Left ventricle myocardium inferior (tissue), 1 donor: ENCODE results near the gene PIGO. TPM values are rescaled to one million over a fixed set of nuclear protein-coding genes. Genes with fewer than 3 reads are reported as not detected.

ENCODE experiments used
- DNase-seq: peaks from one replicate; pipeline ENCODE4 v3.0.0-alpha.2; 2020
- H3K27ac ChIP-seq: fragments of 200-600 bp; replicated peaks from 2 replicates; pipeline ENCODE4 v1.8.0; 2021
- H3K27me3 ChIP-seq: fragments of 200-600 bp; 2 replicates; pipeline ENCODE4 v1.8.0; 2021; ENCODE audit warnings: low read depth
- H3K36me3 ChIP-seq: fragments of 200-600 bp; 2 replicates; pipeline ENCODE4 v1.8.0; 2021
- H3K4me1 ChIP-seq: fragments of 200-600 bp; 2 replicates; pipeline ENCODE4 v1.8.0; 2021
- H3K4me3 ChIP-seq: fragments of 200-600 bp; 2 replicates; pipeline ENCODE4 v1.8.0; 2021; ENCODE audit warnings: mild to moderate bottlenecking, moderate library complexity
- H3K9me3 ChIP-seq: fragments of 200-600 bp; replicated peaks from 2 replicates; pipeline ENCODE4 v1.8.0; 2021
- CTCF ChIP-seq: fragments of 200-600 bp; IDR thresholded peaks from 2 replicates; pipeline ENCODE4 v1.8.0; 2021; ENCODE audit warnings: antibody characterized with exemption, mild to moderate bottlenecking, borderline replicate concordance
- intact Hi-C: fragments of 100-400 bp; cut with micrococcal nuclease; formaldehyde crosslinking; loops from one replicate; pipeline ENCODE4 v1.11.0; 2022
- total RNA-seq: library from RNA; stranded (reverse); fragmentation: NEBNext Ultra II Directional; extraction: Animal tissue kit (Norgen Biotek cat#: 25700); gene quantifications from one replicate; pipeline ENCODE4 v1.2.1, GENCODE V29; 2021
- donor health status: DM: no; HTN: yes; CAD: no; lungs with severe emphysema.

Gene PIGO
- total RNA-seq, 1 donor from 2014 or later = 9.4 TPM

- no peak for DNase-seq
- no peak overlapping the region for H3K27ac ChIP-seq
- no peak for TF ChIP-seq CTCF
- intact Hi-C loops = no loop called here
- peaks cover 89% of the 10 kb centered on the region for H3K36me3 ChIP-seq
- no peaks in the 10 kb centered on the region for H3K9me3 ChIP-seq
- H3K4me1 ChIP-seq = peaks cover 13% of the 10 kb centered on the region
- no peaks in the 10 kb centered on the region for H3K27me3 ChIP-seq
- no peak overlapping the region for H3K4me3 ChIP-seq
These were observed 41.3 kb downstream of the PIGO start for GRCh38 chr9:35054871-35055644.

GRCh38 chr9:35054185-35054835 lies 42.1 kb downstream of the PIGO start:
- Histone ChIP-seq H3K4me1 (peaks cover 13% of the 10 kb centered on the region), H3K4me3 (no peak overlapping the region), H3K36me3 (peaks cover 88% of the 10 kb centered on the region), H3K27ac (no peak overlapping the region), H3K9me3 (no peaks in the 10 kb centered on the region), H3K27me3 (no peaks in the 10 kb centered on the region)
- no peak for TF ChIP-seq CTCF
- no peak for DNase-seq
- intact Hi-C loops = no loop called here

- Histone ChIP-seq H3K4me3 (no peak overlapping the region), H3K4me1 (peaks cover 13% of the 10 kb centered on the region), H3K36me3 (peaks cover 82% of the 10 kb centered on the region), H3K9me3 (no peaks in the 10 kb centered on the region), H3K27ac (peak overlapping the region; percentile 83), H3K27me3 (no peaks in the 10 kb centered on the region)
- intact Hi-C loops = no loop called here
- peak; percentile 73 for TF ChIP-seq CTCF
- peak; percentile 36 for DNase-seq
These were observed 45.1 kb downstream of the PIGO start for GRCh38 chr9:35051069-35051967.

GRCh38 chr9:35048511-35048910 lies 47.9 kb downstream of the PIGO start:
- Histone ChIP-seq H3K27ac (no peak overlapping the region), H3K36me3 (peaks cover 82% of the 10 kb centered on the region), H3K27me3 (no peaks in the 10 kb centered on the region), H3K9me3 (no peaks in the 10 kb centered on the region), H3K4me1 (peaks cover 13% of the 10 kb centered on the region), H3K4me3 (no peak overlapping the region)
- DNase-seq = no peak
- TF ChIP-seq CTCF = no peak
- intact Hi-C loops = no loop called here

GRCh38 chr9:35044071-35044470 lies 52.3 kb downstream of the PIGO start:
- DNase-seq = no peak
- no peak for TF ChIP-seq CTCF
- Histone ChIP-seq H3K27ac (no peak overlapping the region), H3K4me3 (no peak overlapping the region), H3K27me3 (no peaks in the 10 kb centered on the region), H3K4me1 (no peaks in the 10 kb centered on the region), H3K36me3 (peaks cover 78% of the 10 kb centered on the region), H3K9me3 (no peaks in the 10 kb centered on the region)
- intact Hi-C loops = no loop called here
